OCI-LY1 (cell line): ENCODE measurements around the gene SSBP3.

ENCODE experiments used
- H2AFZ ChIP-seq: fragments of 200-600 bp; sonication (generic), shearing (Covaris generic); 2 replicates; pipeline ENCODE4 v1.6.0; 2014; ENCODE audit warnings: antibody characterized with exemption, mild to moderate bottlenecking, low read length
- H3F3A ChIP-seq: fragments of 200-600 bp; sonication (generic), shearing (Covaris generic); 2 replicates; pipeline ENCODE4 v1.6.0; 2014; ENCODE audit warnings: mild to moderate bottlenecking, antibody characterized with exemption, low read length, moderate library complexity; ENCODE audit not compliant: insufficient read depth
- H3K27ac ChIP-seq: fragments of 200-600 bp; sonication (generic); 2 replicates; pipeline ENCODE4 v1.5.1; 2014; ENCODE audit warnings: low read length, mixed run types, mild to moderate bottlenecking, low read depth; ENCODE audit not compliant: poor library complexity, severe bottlenecking
- H3K27me3 ChIP-seq: fragments of 200-600 bp; sonication (generic); 2 replicates; pipeline ENCODE4 v1.6.0; 2014; ENCODE audit warnings: antibody characterized with exemption, mild to moderate bottlenecking, low read length, moderate library complexity; ENCODE audit not compliant: insufficient read depth
- H3K36me3 ChIP-seq: fragments of 200-600 bp; sonication (generic); 2 replicates; pipeline ENCODE4 v1.6.1; 2014; ENCODE audit warnings: mild to moderate bottlenecking, antibody characterized with exemption, low read length, moderate library complexity, mixed read lengths; ENCODE audit not compliant: insufficient read depth
- H3K4me1 ChIP-seq: fragments of 200-600 bp; sonication (generic); 2 replicates; pipeline ENCODE4 v1.5.1; 2014; ENCODE audit warnings: mild to moderate bottlenecking, low read length, moderate library complexity; ENCODE audit not compliant: insufficient read depth, severe bottlenecking
- H3K4me2 ChIP-seq: fragments of 200-600 bp; sonication (generic), shearing (Covaris generic); 2 replicates; pipeline ENCODE4 v1.6.1; 2014; ENCODE audit warnings: low read length
- H3K4me3 ChIP-seq: fragments of 200-600 bp; sonication (generic); 2 replicates; pipeline ENCODE4 v1.5.1; 2014; ENCODE audit warnings: low read length, low read depth, mild to moderate bottlenecking, mixed read lengths; ENCODE audit not compliant: poor library complexity, severe bottlenecking
- H3K79me2 ChIP-seq: fragments of 200-600 bp; shearing (Covaris generic); 2 replicates; pipeline ENCODE4 v1.6.1; 2016; ENCODE audit warnings: mixed run types, low read length, mixed read lengths; ENCODE audit not compliant: insufficient read depth
- H3K9ac ChIP-seq: fragments of 200-600 bp; sonication (generic), shearing (Covaris generic); 2 replicates; pipeline ENCODE4 v1.6.1; 2014; ENCODE audit warnings: mild to moderate bottlenecking, low read length, mixed read lengths
- H3K9me2 ChIP-seq: fragments of 200-600 bp; sonication (generic), shearing (Covaris generic); 2 replicates; pipeline ENCODE4 v1.6.1; 2014; ENCODE audit warnings: low read depth, mild to moderate bottlenecking, low read length, mixed read lengths
- H3K9me3 ChIP-seq: fragments of 200-600 bp; shearing (Covaris generic); 2 replicates; pipeline ENCODE4 v1.6.1; 2014; ENCODE audit warnings: low read length, mixed read lengths
- H4K20me1 ChIP-seq: fragments of 200-600 bp; sonication (generic), shearing (Covaris generic); 2 replicates; pipeline ENCODE4 v1.6.0; 2016; ENCODE audit warnings: mild to moderate bottlenecking, low read length; ENCODE audit not compliant: insufficient read depth
- EZH2 ChIP-seq: fragments of 200-600 bp; sonication (generic), shearing (Covaris generic); IDR thresholded peaks from 2 replicates; pipeline ENCODE4 v1.8.0; 2017; ENCODE audit warnings: borderline replicate concordance, mixed run types, mild to moderate bottlenecking, antibody characterized with exemption, low read length, moderate library complexity, mixed read lengths
- TF ChIP-seq, protein P1 (sequence below): fragments of 200-600 bp; sonication (generic), shearing (Covaris generic); IDR thresholded peaks from 2 replicates; pipeline ENCODE4 v1.5.1; 2017; ENCODE audit warnings: mild to moderate bottlenecking, antibody characterized with exemption, low read length, moderate library complexity, mixed read lengths

The SSBP3 gene

DNA sequence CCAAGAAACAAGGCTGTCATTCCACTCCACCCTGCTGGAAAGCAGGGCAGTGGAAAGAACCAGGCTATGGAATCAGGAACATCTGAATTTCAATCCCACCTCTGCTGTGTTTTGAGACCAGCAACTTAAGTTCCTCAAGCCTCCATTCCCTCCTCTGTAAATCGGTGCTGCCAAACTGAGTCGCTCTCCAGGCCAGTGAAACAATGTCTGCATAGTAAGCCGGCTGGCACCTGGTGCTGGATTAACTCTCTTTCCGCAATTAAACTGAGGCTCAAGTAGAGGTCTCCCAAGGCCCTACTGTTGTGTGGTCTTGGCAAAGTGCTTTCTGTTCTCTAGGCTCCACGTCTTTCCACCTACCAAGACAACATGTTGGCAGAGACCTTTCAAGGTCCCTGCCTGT is 65.3 kb downstream of the SSBP3 start:
- Histone ChIP-seq H3K9me3 (no peaks in the 10 kb centered on the region), H3K4me2 (no peak overlapping the region), H3K9ac (no peak overlapping the region), H3K79me2 (no peaks in the 10 kb centered on the region), H3K4me3 (no peak overlapping the region), H2AFZ (no peak overlapping the region), H3K27ac (no peak overlapping the region), H3F3A (no peaks in the 10 kb centered on the region), H3K4me1 (no peaks in the 10 kb centered on the region), H4K20me1 (no peaks in the 10 kb centered on the region), H3K36me3 (no peaks in the 10 kb centered on the region), H3K9me2 (no peaks in the 10 kb centered on the region), H3K27me3 (no peaks in the 10 kb centered on the region)
- TF ChIP-seq, protein P1, sequence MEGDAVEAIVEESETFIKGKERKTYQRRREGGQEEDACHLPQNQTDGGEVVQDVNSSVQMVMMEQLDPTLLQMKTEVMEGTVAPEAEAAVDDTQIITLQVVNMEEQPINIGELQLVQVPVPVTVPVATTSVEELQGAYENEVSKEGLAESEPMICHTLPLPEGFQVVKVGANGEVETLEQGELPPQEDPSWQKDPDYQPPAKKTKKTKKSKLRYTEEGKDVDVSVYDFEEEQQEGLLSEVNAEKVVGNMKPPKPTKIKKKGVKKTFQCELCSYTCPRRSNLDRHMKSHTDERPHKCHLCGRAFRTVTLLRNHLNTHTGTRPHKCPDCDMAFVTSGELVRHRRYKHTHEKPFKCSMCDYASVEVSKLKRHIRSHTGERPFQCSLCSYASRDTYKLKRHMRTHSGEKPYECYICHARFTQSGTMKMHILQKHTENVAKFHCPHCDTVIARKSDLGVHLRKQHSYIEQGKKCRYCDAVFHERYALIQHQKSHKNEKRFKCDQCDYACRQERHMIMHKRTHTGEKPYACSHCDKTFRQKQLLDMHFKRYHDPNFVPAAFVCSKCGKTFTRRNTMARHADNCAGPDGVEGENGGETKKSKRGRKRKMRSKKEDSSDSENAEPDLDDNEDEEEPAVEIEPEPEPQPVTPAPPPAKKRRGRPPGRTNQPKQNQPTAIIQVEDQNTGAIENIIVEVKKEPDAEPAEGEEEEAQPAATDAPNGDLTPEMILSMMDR = no peak
- no peak for TF ChIP-seq EZH2

DNA sequence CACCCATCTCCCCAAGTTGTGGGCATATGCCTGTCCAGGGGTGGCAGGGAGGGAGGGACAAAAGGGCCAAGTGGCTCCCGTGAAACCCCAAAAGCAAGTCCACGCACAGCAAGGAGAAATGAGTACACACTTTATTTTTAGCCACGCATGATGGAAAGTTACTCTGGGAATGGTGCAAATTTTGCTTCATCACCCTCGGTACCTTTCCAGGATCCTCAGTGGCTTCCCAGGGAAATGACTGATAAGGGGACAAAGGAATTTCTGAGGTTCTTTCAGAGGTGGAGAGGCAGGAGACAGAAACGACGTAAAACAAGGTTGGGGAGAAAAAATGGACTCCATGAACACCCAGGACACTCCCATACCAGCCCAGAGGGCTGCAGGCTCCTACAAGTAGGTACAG is 65.8 kb downstream of the SSBP3 start:
- H3K4me3 ChIP-seq = no peak overlapping the region
- no peaks in the 10 kb centered on the region for H3K9me2 ChIP-seq
- H3F3A ChIP-seq = no peaks in the 10 kb centered on the region
- no peaks in the 10 kb centered on the region for H4K20me1 ChIP-seq
- no peak overlapping the region for H2AFZ ChIP-seq
- no peaks in the 10 kb centered on the region for H3K4me1 ChIP-seq
- no peak overlapping the region for H3K27ac ChIP-seq
- H3K27me3 ChIP-seq = no peaks in the 10 kb centered on the region
- H3K4me2 ChIP-seq = no peak overlapping the region
- no peaks in the 10 kb centered on the region for H3K36me3 ChIP-seq
- no peaks in the 10 kb centered on the region for H3K79me2 ChIP-seq
- H3K9ac ChIP-seq = no peak overlapping the region
- no peak for TF ChIP-seq EZH2
- TF ChIP-seq, protein P1 = no peak
- no peaks in the 10 kb centered on the region for H3K9me3 ChIP-seq

DNA sequence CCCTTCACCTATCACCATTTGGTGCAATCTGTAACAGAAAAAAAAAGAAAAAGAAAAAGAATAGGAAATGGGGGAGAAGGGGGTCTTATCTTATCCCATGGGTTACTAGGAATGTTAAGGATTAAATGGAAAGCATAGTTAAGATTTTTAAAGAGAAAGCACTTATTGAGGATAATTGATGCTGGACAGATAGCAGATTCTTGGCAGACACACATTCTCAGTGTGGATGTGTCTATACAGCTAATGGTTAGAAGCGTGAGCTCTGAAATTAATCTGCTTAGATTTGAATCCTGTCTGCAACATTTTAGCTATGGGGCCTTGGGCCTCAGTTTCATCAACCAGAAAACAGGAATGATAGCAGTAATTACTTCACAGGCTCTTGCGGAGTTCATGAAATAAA is 67.1 kb downstream of the SSBP3 start:
- H3K27me3 ChIP-seq = no peaks in the 10 kb centered on the region
- H3K27ac ChIP-seq = no peak overlapping the region
- TF ChIP-seq, protein P1 = no peak
- TF ChIP-seq EZH2 = no peak
- no peaks in the 10 kb centered on the region for H3F3A ChIP-seq
- H3K9me2 ChIP-seq = no peaks in the 10 kb centered on the region
- no peaks in the 10 kb centered on the region for H3K4me1 ChIP-seq
- no peak overlapping the region for H2AFZ ChIP-seq
- no peaks in the 10 kb centered on the region for H3K36me3 ChIP-seq
- no peaks in the 10 kb centered on the region for H3K79me2 ChIP-seq
- H3K4me3 ChIP-seq = no peak overlapping the region
- no peak overlapping the region for H3K4me2 ChIP-seq
- H3K9me3 ChIP-seq = no peaks in the 10 kb centered on the region
- no peaks in the 10 kb centered on the region for H4K20me1 ChIP-seq
- no peak overlapping the region for H3K9ac ChIP-seq
